ENCODE data around the gene GDPD1.

- no peak for TF ChIP-seq CTCF (IDR thresholded peaks at IDR 0.05; ENCODE audit: poor library complexity, severe bottlenecking)
- no peak for TF ChIP-seq EZH2 (IDR thresholded peaks at IDR 0.05; ENCODE audit: borderline replicate concordance, insufficient read depth, low read length, poor library complexity, severe bottlenecking)
- no peak for TF ChIP-seq POLR2AphosphoS5 (IDR thresholded peaks at IDR 0.05)
- TF ChIP-seq MXI1 (conservative IDR thresholded peaks at IDR 0.05; ENCODE audit: poor library complexity, severe bottlenecking), result no peak
These were observed 64.0 kb downstream of the GDPD1 start for GRCh38 chr17:59284317-59284716.

Data from neural cell (in vitro differentiated cells).